ENCODE data around the gene FGF1.

Gene FGF1

DNA sequence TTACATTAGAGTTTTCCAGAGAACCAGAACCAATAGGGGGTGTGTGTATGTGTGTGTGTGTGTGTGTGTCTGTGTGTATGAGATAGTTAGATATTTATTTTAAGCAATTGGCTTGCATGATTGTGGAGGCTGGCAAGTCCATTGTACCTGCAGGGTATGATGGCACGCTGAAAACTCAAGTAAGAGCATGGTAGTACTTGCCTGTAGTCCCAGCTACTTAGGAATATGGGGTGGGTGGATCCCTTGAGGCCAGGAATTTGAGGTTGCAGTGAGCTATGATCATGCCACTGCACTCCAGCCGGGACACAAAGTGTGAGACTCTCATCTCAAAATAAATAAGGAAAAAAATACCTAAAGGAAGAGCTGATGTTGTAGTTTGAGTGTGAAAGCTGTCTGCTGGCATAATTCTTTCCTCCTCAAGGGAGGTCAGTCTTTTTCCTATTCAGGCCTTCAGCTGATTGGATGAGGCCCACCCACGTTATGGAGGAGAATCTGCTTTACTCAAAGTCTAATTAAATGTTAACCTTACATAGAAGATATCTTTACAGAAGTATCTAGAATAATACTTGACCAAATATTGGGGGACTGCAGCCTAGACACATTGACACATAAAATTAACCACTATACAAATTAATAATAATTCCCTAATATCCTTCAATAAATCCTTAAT lies 107.6 kb downstream of the FGF1 start:
- intact Hi-C loops (cut with DNase I; ENCODE audit: low total_unique reads): no loop called here

DNA sequence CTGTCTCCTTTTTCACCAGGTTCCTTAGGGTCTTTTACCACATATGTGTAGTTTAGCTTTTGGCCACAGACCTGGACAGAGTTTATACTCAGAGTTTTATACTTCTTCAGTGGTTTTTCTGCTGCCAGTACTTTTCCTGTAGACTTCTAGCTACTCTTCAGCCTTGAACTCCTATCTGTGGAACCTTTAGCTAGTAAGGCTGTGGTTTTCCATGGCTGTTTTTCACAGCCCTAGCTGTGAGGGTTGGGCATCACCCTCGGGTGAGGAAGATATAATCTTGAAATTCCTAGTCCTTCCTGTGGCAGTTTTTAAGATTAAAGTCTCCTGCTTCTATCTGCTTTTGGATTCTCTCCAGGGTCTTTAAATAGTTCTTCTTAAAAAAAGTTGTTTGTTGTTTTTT lies 109.1 kb downstream of the FGF1 start:
- no peak overlapping the region for H3K27ac ChIP-seq
- intact Hi-C loops (cut with DNase I; ENCODE audit: low total_unique reads): no loop called here
- TF ChIP-seq, protein P1, sequence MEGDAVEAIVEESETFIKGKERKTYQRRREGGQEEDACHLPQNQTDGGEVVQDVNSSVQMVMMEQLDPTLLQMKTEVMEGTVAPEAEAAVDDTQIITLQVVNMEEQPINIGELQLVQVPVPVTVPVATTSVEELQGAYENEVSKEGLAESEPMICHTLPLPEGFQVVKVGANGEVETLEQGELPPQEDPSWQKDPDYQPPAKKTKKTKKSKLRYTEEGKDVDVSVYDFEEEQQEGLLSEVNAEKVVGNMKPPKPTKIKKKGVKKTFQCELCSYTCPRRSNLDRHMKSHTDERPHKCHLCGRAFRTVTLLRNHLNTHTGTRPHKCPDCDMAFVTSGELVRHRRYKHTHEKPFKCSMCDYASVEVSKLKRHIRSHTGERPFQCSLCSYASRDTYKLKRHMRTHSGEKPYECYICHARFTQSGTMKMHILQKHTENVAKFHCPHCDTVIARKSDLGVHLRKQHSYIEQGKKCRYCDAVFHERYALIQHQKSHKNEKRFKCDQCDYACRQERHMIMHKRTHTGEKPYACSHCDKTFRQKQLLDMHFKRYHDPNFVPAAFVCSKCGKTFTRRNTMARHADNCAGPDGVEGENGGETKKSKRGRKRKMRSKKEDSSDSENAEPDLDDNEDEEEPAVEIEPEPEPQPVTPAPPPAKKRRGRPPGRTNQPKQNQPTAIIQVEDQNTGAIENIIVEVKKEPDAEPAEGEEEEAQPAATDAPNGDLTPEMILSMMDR (IDR thresholded peaks at IDR 0.05): no peak

More for the DNA sequence above, 107.6 kb downstream of the FGF1 start:
- Histone ChIP-seq H3K36me3 (no peaks in the 10 kb centered on the region), H3K27me3 (no peaks in the 10 kb centered on the region), H3K27ac (no peak overlapping the region), H3K9me3 (no peaks in the 10 kb centered on the region), H3K4me1 (no peaks in the 10 kb centered on the region), H3K4me3 (no peak overlapping the region)
- no peak for DNase-seq
- TF ChIP-seq, protein P1 (IDR thresholded peaks at IDR 0.05): no peak

DNA sequence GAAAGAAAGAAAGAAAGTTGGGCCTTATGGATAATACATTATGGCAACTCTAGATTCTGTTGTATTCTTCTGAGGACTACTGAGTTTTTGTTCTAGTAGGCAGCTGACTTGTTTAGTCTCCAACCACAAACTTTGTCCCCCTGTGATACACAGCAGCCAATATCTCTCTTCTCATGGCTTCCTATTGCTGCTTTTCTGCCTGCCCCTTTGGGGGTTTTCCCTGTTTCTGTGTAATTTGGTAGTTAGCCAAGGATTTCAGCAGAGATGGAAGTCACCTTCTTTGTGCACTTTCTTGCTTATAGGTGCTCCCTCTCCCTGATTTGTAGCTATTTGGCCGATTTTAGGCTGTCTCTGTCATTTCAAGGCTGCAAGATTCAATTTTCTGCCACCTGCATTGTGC lies 109.6 kb downstream of the FGF1 start:
- Histone ChIP-seq H3K4me1 (no peaks in the 10 kb centered on the region), H3K36me3 (no peaks in the 10 kb centered on the region), H3K9me3 (no peaks in the 10 kb centered on the region), H3K27me3 (no peaks in the 10 kb centered on the region), H3K4me3 (no peak overlapping the region), H3K27ac (no peak overlapping the region)
- TF ChIP-seq, protein P1 (IDR thresholded peaks at IDR 0.05): no peak
- no peak for DNase-seq
- intact Hi-C loops (cut with DNase I; ENCODE audit: low total_unique reads): no loop called here

More for the DNA sequence above, 109.1 kb downstream of the FGF1 start:
- Histone ChIP-seq H3K36me3 (no peaks in the 10 kb centered on the region), H3K9me3 (no peaks in the 10 kb centered on the region), H3K4me3 (no peak overlapping the region), H3K4me1 (no peaks in the 10 kb centered on the region), H3K27me3 (no peaks in the 10 kb centered on the region)
- no peak for DNase-seq

DNA sequence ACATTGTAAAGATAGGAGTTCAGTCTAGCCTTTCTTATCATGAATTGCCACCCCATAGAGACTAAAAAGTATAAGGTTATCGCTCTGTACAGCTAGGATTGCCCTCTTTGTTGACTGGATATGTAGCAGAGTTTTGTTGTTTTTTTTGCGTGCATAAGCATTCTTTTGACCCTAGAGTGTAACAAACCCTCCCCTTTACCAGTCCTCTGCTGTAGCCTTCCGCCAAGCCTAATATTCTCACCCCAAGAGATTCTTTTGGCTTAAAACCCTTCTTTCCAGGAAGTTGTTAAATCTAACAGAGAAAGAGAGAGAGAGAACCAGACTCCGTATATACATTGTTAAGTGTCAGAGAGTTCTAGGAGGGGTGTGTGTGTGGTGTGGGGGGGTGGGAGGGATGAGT lies 113.9 kb downstream of the FGF1 start:
- TF ChIP-seq, protein P1 (IDR thresholded peaks at IDR 0.05): no peak
- intact Hi-C loops (cut with DNase I; ENCODE audit: low total_unique reads): no loop called here
- no peaks in the 10 kb centered on the region for H3K36me3 ChIP-seq
- H3K9me3 ChIP-seq: no peaks in the 10 kb centered on the region
- no peak overlapping the region for H3K4me3 ChIP-seq
- no peak for DNase-seq
- H3K4me1 ChIP-seq: peaks cover 0 to 21% (median 18%) of the 10 kb centered on the region in 4 donors
- no peaks in the 10 kb centered on the region for H3K27me3 ChIP-seq
- H3K27ac ChIP-seq: no peak overlapping the region

DNA sequence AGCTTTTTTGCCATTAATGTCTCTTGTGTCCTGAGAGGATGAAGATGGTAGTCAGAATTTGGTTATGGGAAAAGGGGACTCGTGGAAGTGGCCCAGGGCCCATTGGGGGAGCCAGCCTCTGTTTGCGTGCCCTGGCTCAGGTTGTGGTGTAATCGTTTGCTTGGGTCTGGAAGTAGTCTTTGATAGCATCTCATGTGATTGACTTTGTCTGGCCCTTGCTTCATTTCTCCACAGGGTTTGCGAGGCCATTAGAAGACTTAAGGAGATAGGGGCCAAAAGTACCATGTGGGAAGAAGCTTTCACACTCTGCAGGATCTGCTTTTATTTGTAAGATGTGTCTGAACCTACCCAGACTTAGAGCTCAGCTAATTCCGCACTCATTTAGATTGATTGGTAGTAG lies 114.5 kb downstream of the FGF1 start:
- intact Hi-C loops (cut with DNase I; ENCODE audit: low total_unique reads): no loop called here
- DNase-seq: no peak
- Histone ChIP-seq H3K4me3 (no peak overlapping the region), H3K27me3 (no peaks in the 10 kb centered on the region), H3K9me3 (no peaks in the 10 kb centered on the region), H3K4me1 (peaks cover 0 to 21% (median 18%) of the 10 kb centered on the region in 4 donors), H3K27ac (no peak overlapping the region), H3K36me3 (no peaks in the 10 kb centered on the region)
- TF ChIP-seq, protein P1 (IDR thresholded peaks at IDR 0.05): no peak
